C4-2B (cell line): ENCODE data around the gene HYAL2.

Experiments
- H3K27ac ChIP-seq: fragments of 450-650 bp; 2 replicates; pipeline ENCODE4 v1.5.1; 2017
- CTCF ChIP-seq: fragments of 450-650 bp; conservative IDR thresholded peaks from 2 replicates; pipeline ENCODE4 v1.5.1; 2017; ENCODE audit warnings: mild to moderate bottlenecking
- ZFX ChIP-seq: fragments of 450-650 bp; IDR thresholded peaks from 2 replicates; pipeline ENCODE4 v1.6.1; 2017

Gene HYAL2

GRCh38 chr3:50354850-50355249 is 32.3 kb upstream of the HYAL2 start:
- TF ChIP-seq CTCF = no peak
- TF ChIP-seq ZFX = no peak
- no peak overlapping the region for H3K27ac ChIP-seq

DNA sequence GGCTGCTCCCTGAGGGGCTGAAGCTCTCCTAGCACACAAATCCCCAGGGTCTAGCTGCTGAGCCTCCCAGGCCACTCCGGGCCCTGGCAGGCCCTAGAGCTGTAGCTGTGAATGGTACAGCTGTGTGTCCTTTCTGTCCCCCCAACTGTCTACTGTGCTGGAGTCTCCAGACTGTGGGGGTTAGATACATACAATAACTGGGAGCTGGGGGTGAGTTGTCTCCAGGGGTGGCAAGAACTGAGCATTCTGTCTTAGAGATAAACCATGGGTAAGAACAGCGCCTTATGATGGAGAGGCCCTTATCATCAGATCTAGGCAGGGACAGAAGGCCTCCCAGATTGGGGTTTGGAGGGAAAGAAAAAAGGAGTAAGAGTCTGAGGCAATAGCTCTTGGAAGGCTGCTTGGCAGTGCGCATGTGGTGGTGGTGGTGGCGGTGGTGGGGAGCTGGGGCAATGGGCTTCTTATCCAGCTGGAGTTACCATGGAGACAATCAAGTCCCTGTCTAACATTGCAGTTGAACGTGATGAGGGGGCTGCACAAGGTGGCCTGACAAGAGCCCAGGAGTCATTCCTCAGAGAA is 31.7 kb upstream of the HYAL2 start:
- no peak overlapping the region for H3K27ac ChIP-seq
- TF ChIP-seq CTCF (no peak), ZFX (no peak)

DNA sequence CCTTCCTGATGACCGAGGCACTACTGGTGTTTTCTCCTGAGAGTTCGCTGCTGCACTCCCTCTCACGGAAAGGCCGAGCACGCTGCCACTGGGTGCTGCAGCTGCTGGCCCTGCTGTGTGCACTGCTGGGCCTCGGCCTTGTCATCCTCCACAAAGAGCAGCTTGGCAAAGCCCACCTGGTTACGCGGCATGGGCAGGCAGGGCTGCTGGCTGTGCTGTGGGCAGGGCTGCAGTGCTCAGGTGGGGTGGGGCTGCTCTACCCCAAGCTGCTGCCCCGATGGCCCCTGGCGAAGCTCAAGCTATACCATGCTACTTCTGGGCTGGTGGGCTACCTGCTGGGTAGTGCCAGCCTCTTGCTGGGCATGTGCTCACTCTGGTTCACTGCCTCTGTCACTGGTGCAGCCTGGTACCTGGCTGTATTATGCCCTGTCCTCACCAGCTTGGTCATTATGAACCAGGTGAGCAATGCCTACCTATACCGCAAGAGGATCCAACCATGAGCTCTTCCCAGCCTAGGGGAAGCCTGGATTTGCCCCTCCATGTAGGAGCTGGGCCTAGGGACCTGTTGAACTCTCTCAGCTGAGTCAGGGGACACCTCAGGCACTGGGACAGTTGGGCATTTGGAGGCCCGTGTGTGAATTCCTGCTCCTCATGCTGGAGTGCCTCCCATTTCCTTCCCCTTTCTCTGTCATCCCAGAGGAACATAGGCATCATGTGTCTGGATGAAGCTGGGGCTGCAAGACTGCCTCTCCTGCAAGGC is 30.9 kb upstream of the HYAL2 start:
- TF ChIP-seq CTCF = no peak
- no peak for TF ChIP-seq ZFX
- no peak overlapping the region for H3K27ac ChIP-seq

- H3K27ac ChIP-seq = no peak overlapping the region
- TF ChIP-seq CTCF (no peak; the same call in 1 of the 2 replicates), ZFX (no peak)
Measured at GRCh38 chr3:50352781-50353180, 30.2 kb upstream of the HYAL2 start.

- H3K27ac ChIP-seq = peak overlapping the region; percentile 87
- TF ChIP-seq CTCF (no peak), ZFX (no peak)
Measured at GRCh38 chr3:50351323-50351697, 28.8 kb upstream of the HYAL2 start.

DNA sequence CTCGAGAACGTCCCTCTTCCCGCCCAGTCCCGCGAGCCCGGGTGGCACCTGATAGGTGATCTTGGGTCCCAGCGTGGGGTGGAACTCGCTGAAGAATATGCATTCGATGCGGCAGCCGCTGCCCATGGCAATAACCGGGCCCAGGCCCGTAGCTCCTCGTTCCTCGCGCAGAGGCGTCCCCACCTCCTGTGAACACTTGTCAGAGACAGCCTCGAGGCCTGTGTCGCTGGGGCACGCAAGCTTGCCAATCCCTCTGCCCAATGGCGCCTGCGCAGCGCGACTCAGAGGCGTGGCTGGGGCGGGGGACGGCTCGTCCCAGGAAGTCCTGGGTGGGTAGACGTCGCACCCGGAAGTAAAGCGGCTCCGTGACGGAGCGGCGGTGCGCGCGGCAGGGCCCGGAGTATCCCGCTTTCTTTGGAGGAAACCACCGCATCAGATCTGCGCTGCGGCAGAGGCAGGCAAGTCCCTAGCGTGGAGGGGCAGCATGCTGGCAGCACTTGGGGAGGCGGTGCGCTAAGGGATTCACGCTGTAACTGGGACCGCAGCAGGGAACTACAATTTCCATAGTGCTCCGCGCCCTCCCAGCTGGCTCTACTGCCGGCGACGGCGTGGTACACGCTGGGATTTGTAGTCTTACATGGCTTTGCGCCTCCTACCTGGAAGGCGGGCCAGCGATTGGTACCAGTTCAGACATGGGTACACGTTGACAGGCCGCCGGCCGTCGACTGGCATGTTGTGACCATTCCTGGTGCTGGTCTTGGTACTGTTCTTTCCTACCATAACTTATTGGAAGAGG is 28.2 kb upstream of the HYAL2 start, which contains the start of the genes CYB561D2 and NPRL2:
CYB561D2 (plus strand) TSS at position 336 of the 796 bp plus-strand sequence. CDS start 572 bp downstream, outside the sequence.
NPRL2 (minus strand) TSS at position 249 of the 796 bp plus-strand sequence; CDS start at position 126, 123 bp downstream.
- TF ChIP-seq ZFX = peak; percentile 62; the same call in 1 of the 2 replicates
- TF ChIP-seq CTCF = no peak
- H3K27ac ChIP-seq = peak within 1 kb of the TSS; percentile 87

- peak overlapping the region; percentile 87 for H3K27ac ChIP-seq
- TF ChIP-seq ZFX (no peak), CTCF (no peak)
Measured at GRCh38 chr3:50350213-50350526, 27.6 kb upstream of the HYAL2 start.
